Astrocyte of the hippocampus (primary cell): Measurements from ENCODE around the gene PTGDS.

Experiments
- DNase-seq: peaks from one replicate; pipeline ENCODE4 v3.0.0; 2011; ENCODE audit warnings: low read depth, low spot score

PTGDS gene

GRCh38 chr9:136957901-136958300 is 19.4 kb upstream of the PTGDS start:
- DNase-seq = no peak

GRCh38 chr9:136958473-136958872 is 18.8 kb upstream of the PTGDS start:
- no peak for DNase-seq

GRCh38 chr9:136958898-136959850 is 18.1 kb upstream of the PTGDS start:
- DNase-seq = no peak

GRCh38 chr9:136960212-136960937 is 16.9 kb upstream of the PTGDS start:
- peak; percentile 56 for DNase-seq

- DNase-seq = no peak
Measured at GRCh38 chr9:136960938-136961275, 16.4 kb upstream of the PTGDS start.

GRCh38 chr9:136961279-136962065 is 15.8 kb upstream of the PTGDS start:
- DNase-seq = no peak

- no peak for DNase-seq
Measured at GRCh38 chr9:136962163-136962562, 15.1 kb upstream of the PTGDS start.

- DNase-seq = no peak
Measured at GRCh38 chr9:136962701-136963248, 14.5 kb upstream of the PTGDS start.

- no peak for DNase-seq
Measured at GRCh38 chr9:136963341-136963740, 14.0 kb upstream of the PTGDS start.

GRCh38 chr9:136963751-136964150 is 13.6 kb upstream of the PTGDS start:
- no peak for DNase-seq

- DNase-seq = no peak
Measured at GRCh38 chr9:136964171-136964689, 13.1 kb upstream of the PTGDS start.

GRCh38 chr9:136964833-136965422 is 12.4 kb upstream of the PTGDS start:
- no peak for DNase-seq

GRCh38 chr9:136965771-136966484 is 11.4 kb upstream of the PTGDS start:
- DNase-seq = no peak

- no peak for DNase-seq
Measured at GRCh38 chr9:136968333-136969127, 8.8 kb upstream of the PTGDS start.

GRCh38 chr9:136969150-136969549 is 8.2 kb upstream of the PTGDS start:
- no peak for DNase-seq

- DNase-seq = no peak
Measured at GRCh38 chr9:136969774-136970173, 7.5 kb upstream of the PTGDS start.

- DNase-seq = no peak
Measured at GRCh38 chr9:136970361-136970760, 6.9 kb upstream of the PTGDS start.

GRCh38 chr9:136971746-136972145 is 5.6 kb upstream of the PTGDS start:
- no peak for DNase-seq

- no peak for DNase-seq
Measured at GRCh38 chr9:136972335-136972734, 5.0 kb upstream of the PTGDS start.

- no peak for DNase-seq
Measured at GRCh38 chr9:136972743-136973142, 4.6 kb upstream of the PTGDS start.
